GM15510 (cell line): ENCODE measurements around the gene FYN.

Source experiments
- POLR2A ChIP-seq: IDR thresholded peaks from 3 replicates; pipeline ENCODE4 v1.6.1; 2011; ENCODE audit warnings: borderline replicate concordance; ENCODE audit not compliant: insufficient read length; ENCODE audit errors: extremely low read depth

FYN gene

DNA sequence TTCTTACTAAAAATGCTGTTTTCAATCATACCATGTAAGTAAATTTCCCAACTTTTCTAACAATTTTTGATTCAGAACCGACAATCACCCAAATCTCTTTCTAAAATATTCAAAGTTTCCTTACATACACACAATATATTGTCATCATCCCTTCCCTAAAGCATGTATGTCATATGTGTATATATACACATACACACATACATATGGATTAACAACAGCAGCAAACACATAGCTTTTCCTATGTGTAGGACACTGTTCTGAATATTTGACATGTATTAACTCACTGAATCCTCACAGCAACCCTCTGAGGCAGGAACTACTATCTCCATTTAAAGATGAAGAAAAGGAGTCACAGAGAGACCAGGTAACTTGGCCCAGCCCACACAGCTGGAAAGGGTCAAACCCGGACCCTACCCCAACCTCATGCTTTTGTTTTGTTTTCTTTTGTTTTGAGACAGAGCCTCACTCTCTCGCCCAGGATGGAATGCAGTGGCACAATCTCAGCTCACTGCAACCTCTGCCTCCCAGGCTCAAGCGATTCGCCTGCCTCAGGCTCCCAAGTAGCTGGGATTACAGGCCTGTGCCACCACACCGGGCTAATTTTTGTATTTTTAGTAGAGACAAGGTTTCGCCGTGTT, 7.2 kb downstream of the FYN start:
- no peak for TF ChIP-seq POLR2A

DNA sequence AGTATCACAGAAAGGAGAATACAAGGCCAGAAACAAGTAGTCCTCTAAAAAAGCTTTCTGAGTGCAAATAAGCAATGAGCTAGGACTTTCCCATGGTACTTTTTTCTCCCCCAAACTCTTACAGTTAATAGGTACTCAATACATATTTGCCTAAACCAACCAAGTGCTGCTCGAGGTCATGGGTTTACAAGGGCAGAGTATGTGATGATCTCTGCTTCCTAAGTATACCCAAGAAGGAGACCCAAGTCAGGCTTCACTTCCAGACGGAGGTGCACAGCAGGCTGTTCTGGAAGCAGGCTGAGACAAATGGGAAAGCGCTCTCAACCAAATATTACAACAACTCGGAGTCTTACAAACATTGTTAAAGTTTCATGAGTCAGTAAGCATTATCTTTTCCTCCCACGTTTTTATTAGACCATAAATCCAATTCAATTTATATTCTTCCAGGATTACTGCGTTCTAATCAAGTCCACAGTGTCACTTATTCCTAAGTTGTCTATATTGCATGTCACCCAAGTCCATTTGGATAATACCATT, 8.1 kb downstream of the FYN start:
- TF ChIP-seq POLR2A: no peak

DNA sequence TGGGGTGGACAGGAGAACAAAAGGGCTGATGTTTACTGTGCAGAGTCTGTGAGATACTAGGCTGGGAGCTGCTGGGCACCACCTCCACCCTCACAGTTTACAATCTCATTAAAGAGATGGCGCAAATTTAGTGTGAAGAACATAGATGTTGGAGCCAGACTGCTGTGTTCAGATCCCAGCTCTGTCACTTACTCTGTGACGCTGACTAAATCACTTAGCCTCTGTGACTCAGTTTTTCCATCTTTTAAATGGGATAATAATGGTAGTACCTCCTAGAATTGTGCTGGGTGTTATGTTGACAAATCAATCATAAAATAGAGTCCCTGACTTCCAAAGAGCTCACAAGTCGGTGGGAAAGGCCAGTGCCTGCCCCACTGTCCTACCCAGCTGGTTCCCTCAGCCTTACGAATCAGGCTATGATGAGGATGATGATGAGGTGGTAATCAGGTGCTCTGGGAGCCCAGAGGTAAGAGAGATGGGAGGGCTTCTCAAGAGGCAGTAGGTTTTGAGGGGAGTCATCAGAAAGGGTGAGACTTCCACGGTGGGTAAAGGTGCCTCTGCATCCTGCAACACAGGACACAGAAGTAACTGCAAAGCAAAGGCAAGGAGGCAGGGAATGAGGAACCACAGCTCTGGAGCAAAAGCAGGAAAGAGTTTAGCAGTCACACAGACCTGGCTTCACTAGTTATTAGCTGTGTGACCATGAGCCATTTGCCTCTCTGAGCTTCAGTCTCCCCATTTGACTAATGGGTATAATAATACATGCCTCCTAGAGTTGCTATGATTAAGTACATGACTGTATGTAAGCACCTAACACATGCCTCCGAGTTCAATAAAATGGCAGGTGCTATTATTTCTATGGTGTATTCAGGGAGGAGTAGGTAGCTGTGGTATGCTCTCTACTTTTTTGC, 8.9 kb downstream of the FYN start:
- no peak for TF ChIP-seq POLR2A

DNA sequence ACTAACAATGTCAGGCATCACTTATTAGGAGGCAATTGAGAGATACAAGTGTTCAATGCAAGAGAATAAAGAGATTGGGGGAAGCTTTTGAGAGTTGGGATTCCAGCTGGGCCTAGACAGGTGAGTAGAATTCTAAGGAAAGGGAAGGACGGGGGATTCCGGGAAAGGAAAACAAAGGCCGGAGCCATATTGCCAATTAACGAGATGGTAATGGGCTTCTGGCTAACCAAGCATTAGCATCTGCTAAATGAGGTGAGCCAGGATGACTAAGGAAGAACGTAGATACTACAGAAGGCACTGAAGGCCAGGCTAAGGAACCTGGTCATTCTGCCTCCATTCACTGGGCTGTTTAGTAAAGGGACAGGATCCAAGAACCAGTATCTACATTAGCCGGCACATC, 10.5 kb downstream of the FYN start:
- TF ChIP-seq POLR2A: no peak

DNA sequence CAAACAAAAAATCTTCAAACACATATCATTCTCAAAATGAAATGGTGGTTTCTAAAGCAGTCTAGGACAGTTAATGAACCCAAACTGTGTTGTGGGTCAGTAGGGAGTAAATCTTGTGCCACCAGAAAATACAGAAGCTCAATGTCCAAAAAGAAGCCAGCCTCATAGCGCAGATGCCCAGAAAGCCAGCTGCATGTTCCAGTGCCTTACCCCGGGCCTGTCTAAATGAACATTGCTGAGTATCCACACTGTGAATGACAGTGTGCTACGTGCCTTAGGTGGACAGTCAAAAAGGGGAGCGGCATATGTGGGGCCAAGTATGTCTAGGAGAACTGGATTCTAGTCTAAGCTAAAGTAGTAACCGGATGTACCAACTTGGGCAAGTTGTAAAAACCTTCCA, 10.9 kb downstream of the FYN start:
- no peak for TF ChIP-seq POLR2A

DNA sequence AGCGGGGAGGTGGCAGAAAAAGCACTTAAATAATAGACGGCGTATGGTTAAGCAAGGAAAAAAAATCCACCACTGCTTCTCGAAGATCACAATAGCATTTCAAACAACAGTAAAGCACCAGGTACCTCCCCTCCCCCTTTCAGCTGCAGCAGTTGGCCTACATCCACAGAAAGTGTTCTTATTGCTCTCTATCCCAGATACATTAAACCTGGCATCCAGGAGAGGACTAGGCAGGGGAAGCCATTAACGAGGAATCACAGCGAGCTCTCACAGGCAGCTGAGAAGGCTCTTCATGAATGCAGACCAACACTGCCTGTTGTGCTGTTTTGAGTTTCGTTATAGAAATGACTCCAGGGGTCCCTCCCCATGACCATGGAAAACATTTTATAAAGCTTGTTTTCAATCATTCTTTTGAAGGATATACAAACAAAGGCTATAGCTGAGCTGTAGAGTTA, 11.8 kb downstream of the FYN start:
- no peak for TF ChIP-seq POLR2A

DNA sequence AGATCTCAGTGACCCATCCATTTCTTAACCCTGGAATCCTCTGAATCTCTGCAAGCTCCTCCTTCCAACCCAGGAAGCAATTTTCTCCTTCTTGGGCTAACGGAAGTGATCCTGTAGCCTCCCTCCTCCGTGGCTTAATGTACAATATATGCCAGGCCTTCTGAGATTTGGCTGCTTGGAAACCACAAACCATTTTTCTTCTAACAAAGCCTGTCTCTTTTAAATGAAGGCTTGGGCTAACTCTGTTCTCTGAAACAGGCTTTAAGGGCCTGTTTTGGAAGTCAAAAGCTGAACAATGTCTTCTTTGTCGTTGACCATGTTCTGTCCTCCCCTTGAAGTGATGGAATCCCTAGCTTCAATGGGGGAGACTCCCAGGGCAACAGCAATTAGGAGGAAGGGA, 14.9 kb downstream of the FYN start:
- TF ChIP-seq POLR2A: no peak

DNA sequence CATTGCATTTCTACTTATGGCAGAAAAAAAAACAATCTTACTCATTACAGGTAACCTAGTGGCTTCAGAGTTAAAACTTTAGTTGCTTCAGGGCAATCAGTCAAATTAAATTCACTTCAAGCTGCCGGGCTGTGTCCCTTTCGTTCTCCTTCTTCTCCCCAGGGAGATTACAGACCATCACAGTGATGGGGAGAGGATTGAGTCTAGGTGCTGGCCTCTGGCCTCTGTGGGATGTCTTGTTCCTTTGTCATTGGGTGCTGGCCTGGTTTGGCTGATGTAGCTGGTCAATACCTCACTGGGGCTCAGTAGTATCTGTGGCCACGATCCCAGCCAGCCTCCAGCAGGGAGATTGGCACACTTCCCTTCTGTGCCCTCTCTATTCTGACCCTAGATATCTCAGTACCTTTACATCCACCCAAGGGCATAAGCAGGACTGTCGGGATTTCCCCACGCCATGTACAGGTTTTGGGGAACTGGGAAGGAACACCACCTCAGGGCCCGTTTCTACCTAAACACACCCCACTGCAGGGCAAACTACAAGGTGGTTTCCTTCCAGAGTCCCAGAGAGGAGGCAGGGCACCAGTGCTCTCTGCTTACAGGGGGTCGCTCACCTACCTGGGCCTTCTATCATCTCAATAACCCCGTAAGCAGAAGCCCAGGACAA, 15.4 kb downstream of the FYN start:
- TF ChIP-seq POLR2A: no peak

DNA sequence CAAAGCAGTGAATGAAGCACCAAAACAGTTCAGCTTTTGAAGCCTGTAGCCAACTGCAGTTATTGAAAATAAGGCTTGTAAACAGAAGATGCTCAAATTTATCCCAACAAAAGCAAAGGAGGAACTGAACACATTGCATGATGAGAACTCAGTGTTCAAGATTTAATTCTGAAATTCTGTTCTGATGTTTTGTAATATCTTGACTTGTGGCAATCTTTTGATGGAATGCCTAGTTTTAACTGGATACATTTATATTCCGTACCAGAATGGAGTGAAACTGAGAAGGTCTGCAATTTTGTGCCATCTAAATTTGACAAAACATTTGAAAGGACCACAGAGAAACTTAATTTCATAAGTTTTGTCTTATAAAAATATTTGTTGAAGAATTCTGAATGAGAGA, 17.5 kb downstream of the FYN start:
- no peak for TF ChIP-seq POLR2A

DNA sequence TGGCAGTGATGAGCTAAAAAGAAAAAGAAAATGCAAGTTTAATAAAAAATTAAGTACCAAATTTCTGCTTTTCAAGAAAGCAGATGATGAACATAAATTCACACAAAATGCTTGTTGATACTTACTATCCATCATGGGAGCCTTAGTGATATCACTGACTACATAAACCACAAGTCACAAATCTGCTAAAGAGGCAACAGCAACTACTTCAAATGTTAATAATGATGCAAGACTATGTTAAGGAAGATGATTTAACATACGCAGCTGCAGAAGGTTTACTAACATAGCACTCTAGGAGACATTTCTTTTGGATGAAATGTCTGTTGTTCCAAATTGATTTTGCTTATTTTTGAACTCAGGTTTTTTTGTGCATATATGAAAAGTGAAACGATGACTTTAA, 18.6 kb downstream of the FYN start:
- no peak for TF ChIP-seq POLR2A

DNA sequence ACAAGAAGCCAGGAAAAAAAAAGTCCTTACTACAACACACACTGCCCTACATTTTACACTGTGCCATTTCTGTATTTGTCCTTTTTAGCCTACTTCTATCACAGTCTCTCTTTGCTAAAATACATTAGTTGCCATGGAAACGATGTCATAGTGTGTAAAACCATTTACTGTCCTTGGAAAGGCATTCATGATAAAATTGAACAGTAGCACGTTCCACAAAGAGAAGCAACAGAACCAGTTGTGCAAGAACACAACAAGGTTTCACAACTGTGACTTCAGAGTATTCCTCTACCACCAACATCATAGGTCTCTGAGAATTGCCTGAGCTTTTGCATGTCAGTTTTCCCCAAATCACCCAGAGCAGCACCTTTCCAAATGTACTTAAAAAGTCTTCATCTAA, 20.5 kb downstream of the FYN start:
- TF ChIP-seq POLR2A: no peak

DNA sequence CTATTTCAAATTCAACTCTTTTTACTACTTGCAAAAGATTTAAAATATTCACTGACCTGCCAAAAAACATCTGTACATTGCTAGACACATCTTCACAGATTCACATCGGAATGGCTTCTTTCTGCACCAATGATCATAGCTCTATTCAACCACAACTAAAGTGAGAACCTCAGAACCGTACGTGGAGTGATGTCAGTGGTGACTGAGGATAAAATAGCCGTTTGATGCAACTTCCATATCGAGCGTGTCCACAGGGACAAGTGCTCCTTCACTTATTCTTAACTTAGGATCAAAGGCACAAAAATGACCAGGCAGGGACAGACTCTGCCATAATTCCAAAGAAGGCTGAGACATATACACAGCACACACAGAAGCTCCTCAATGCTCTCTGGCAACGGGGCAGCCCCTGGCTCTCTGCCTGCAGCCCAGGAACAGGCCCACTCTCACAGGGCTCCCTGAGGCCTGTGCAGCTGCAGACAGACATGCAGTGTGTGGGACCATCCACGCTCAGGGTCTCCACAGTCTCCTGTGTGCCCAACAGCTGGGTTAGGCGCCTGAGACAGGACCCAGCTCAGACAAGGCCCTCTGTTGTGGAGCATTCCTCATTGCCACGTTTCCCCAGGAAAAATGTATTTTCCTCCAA, 22.8 kb downstream of the FYN start:
- TF ChIP-seq POLR2A: no peak

DNA sequence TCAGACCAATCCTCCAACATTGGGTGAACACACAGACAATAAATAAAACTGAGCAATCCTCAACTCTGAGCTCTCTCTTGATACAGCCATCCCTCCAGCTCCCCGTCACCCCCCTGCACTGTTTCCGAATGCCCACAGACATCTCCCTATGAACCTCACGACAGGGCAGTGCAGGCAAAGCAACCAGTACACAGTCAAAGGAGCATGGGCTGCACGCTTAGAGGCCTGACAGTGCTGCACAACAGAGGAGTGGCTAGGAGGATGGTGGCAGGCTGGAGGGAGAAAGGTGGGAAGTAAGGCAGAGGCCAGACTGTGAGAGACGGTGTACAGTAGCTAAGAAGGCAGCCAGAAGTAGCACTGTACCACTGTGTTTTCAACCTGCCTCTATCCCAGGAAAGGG, 24.0 kb downstream of the FYN start:
- no peak for TF ChIP-seq POLR2A

DNA sequence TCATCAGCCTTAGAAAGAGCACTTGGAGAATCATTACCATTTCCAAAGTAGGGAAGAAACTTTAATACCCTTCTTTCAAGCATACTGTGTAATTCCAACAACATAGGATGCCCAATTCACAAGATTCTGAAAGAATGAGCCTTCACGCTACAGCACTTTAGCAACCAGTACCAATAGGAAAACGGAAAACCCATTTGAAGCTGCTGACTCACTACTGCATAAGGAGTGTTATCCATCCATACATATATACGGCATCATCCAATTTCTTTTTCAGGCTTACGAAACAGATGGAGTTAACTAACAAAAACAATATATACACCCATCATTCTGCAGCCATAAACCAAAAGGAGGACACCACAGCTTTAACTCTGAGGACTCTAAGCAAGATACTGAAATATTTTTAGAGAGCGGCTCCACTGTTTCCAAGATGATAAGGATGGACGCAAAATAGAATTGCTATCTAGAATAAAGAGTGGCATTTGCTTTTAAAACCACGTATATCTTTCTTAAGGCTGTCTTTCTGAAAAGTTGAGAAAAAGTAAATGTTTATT, 24.9 kb downstream of the FYN start:
- no peak for TF ChIP-seq POLR2A
